ENCODE measurements around the gene MBD5.

The MBD5 gene

GRCh38 chr2:148022882-148023281, 2.0 kb downstream of the MBD5 start:
- no peak for DNase-seq (ENCODE audit: low read depth in 4 of 4, low spot score in 1 of 4)

- no peak for DNase-seq (ENCODE audit: low read depth in 4 of 4, low spot score in 1 of 4)
Observed at GRCh38 chr2:148023861-148024260, 3.0 kb downstream of the MBD5 start.

DNA sequence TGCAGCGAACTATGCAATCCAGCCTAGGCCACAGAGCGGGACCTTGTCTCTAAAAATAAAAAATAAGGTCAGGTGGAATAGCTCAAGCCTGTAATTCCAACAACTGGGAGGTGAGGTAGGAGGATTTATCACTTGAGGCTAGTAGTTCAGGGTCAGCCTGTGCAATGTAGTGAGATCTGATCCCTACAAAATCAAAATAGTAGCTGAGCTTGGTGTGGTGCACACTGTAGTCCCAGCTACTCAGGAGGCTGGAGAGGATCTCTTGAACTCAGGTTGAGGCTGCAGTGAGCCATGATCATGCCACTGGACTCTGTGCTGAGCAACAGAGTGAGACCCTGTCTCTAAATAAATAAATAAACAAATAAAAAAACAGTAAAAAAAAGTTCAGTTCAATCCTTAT, 5.7 kb downstream of the MBD5 start:
- no peak for DNase-seq (ENCODE audit: low read depth in 4 of 4, low spot score in 1 of 4)

DNA sequence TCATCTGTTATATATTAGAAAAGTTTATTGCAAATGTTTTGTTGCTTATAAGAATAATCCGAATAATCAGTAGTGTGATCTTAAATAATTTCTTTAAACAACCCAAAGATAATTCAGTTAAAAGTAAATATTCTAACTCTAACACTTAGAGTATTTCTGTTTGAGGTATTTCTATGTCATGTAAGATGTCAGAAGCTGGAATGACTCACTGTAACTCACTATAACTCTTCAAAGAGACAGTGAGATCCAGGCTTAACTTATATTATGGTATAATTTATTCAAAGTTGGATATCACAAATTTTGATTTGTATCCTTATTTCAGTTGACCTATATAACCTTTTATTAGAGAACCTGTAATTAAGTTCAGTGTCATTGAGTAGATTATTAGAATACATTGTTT, 6.9 kb downstream of the MBD5 start:
- no peak for DNase-seq (ENCODE audit: low read depth in 4 of 4, low spot score in 1 of 4)

GRCh38 chr2:148028781-148029180, 7.9 kb downstream of the MBD5 start:
- DNase-seq (ENCODE audit: low read depth in 4 of 4, low spot score in 1 of 4): no peak

DNA sequence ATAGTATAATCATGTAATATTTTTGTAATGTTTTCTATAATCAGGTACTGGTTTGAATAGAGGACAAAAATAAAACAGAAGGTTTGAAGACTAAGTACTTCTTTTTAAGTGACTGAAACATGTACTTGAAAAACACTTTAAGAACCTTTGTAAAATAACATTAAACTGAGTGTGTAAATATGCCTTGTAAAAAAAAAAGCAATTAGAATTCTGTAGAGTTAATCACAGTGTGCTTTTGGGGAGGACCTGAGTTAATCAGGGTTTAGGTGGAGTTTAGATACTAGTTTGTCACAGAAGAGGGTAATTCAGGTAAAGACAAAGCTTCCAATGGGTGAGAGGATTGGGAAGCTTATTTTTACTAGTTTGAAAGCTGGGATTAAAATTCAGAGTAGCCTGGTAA, 10.3 kb downstream of the MBD5 start:
- DNase-seq (ENCODE audit: low read depth in 4 of 4, low spot score in 1 of 4): no peak

DNA sequence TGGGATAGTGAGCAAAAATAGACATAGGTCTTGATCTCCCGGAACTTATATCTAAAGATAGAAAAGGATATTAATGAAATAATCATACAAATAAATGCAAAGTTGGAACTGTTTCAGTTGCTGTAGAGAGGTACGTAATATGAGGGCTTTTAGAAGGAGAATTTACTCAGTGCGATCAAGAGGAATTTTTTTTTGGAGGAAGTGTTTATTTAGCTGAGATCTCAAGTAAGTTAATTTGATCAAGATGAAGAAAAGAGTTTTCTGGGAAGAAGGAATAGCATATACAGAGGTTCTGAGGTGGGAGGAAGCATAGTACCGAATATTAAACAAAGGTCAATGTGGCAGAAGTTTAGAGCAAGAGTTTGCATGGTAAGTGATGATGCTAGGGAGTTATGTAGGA, 11.3 kb downstream of the MBD5 start:
- DNase-seq (ENCODE audit: low read depth in 4 of 4, low spot score in 1 of 4): no peak

DNA sequence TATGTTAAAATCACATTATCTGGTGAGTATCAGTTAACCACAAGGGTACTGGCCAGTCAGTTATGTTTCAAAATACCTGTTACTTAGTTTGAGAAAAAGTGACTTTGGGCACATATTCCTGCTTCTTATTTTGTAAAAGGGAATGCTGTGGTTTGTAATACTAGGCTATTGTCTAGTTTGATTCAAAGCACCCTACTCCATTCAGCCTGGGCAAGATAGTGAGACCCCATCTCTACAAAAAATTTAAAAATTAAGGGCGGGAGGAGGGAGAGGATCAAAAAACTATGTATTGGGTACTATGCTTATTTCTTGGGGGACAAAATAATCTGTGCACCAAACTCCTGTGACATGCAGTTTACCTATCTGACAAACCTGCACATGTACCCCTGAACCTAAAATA, 18.9 kb downstream of the MBD5 start:
- DNase-seq (ENCODE audit: low read depth in 4 of 4, low spot score in 1 of 4): no peak

GRCh38 chr2:148042219-148042618, 21.3 kb downstream of the MBD5 start:
- DNase-seq (ENCODE audit: low read depth in 4 of 4, low spot score in 1 of 4): no peak

DNA sequence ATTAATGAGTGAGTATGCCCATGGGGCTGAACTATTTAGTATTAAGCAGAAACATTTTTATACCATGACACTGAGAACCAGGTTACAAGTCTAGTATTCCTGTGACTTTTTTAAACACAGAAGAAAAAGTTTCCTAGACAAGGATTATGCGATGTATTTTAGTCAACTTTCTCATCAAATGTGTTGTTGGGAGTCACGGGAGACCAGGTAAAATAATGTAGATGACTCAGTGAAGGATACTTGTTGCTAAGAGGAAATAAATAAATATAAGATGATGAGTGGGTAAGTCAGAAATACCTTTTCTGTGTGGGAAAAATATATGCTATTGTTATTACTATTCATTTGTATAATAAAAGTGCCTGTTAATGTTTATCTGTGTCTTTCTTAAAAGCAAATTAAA, 23.4 kb downstream of the MBD5 start:
- DNase-seq (ENCODE audit: low read depth in 4 of 4, low spot score in 1 of 4): no peak

DNA sequence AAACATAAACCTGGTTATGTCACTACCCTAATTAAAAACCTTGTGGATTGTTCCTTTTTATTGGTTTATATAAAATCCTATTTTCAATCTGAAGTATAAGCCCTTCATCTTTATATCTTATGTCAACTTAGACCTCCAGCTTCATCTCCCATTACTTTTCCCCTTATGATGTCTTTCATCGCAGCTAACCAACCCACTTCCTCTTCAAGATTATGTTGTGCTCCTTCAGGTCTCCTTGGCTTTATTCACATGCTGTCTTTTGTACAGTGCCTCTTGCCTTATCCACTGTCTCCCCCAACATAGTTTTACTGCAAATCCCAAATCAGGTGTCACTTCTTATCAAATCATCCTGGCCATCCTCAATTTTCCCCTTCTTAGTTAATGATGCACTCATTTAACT, 25.9 kb downstream of the MBD5 start:
- DNase-seq (ENCODE audit: low read depth in 4 of 4, low spot score in 1 of 4): no peak

- DNase-seq (ENCODE audit: low read depth in 4 of 4, low spot score in 1 of 4): no peak
Observed at GRCh38 chr2:148048475-148049221, 27.8 kb downstream of the MBD5 start.

- no peak for DNase-seq (ENCODE audit: low read depth in 4 of 4, low spot score in 1 of 4)
Observed at GRCh38 chr2:148049284-148049683, 28.4 kb downstream of the MBD5 start.

- DNase-seq (ENCODE audit: low read depth in 4 of 4, low spot score in 1 of 4): no peak
Observed at GRCh38 chr2:148052687-148053086, 31.8 kb downstream of the MBD5 start.

- no peak for DNase-seq (ENCODE audit: low read depth in 4 of 4, low spot score in 1 of 4)
Observed at GRCh38 chr2:148058641-148059040, 37.8 kb downstream of the MBD5 start.

DNA sequence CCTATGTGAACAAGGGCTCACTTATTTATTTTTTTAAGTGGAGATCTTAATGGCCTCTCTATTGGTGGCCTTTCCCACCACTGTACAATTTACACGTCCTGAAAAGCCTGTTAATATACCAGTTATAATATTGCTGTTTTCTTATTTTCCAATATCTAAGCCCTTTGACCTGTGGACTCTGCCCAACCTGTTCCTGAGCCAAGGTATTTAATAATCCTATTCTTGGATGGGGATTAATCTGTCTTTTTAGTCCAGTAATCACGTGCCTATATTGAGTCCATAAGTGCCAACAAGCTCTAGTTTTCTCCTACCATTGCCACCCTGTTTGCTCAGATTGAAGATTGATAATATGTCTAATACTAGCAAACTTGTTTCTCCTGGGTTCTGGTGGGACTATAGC, 42.7 kb downstream of the MBD5 start:
- no peak for DNase-seq (ENCODE audit: low read depth in 4 of 4, low spot score in 1 of 4)

GRCh38 chr2:148065936-148066335, 45.0 kb downstream of the MBD5 start:
- DNase-seq (ENCODE audit: low read depth in 4 of 4, low spot score in 1 of 4): no peak

DNA sequence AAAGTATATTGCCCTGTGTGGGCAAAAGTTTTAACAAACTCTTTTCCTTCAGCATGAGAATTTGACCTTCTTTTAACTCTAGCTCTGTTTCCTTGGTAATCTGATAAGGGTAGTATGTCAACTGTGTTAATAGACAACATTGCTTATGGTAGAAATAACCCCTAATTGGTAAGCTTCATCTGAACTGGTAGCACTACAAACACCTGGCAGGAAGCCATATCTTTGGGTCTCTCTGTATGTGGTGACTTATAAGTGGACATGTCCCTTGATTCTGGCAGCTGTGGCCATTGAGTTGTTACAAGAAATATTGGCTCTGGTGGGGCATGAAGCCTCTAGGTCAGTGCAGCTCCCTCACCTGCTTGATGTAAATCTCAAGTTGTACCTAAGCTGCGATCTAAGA, 46.9 kb downstream of the MBD5 start:
- no peak for DNase-seq (ENCODE audit: low read depth in 4 of 4, low spot score in 1 of 4)

GRCh38 chr2:148071351-148071750, 50.5 kb downstream of the MBD5 start:
- DNase-seq (ENCODE audit: low read depth in 4 of 4, low spot score in 1 of 4): no peak

DNA sequence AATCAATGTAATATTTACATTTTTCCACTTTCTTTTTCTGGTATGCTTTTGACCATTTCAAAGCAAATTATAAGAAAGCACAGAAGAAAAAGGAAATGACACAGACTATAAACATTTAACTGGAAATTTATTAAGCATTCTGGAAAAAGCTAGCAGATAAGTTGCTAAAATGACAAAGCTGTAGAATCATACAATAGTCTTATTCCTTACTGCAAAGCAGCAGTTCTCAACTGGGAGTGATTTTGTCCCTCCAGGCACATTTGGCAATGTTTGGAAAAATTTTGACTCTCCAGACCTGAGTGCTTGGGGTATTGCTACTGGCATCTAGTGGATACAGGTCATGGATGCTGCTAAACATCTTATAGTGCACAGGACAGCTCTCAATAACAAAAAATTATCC, 75.1 kb downstream of the MBD5 start:
- no peak for DNase-seq (ENCODE audit: low read depth in 4 of 4, low spot score in 1 of 4)

GRCh38 chr2:148102641-148103040, 81.8 kb downstream of the MBD5 start:
- no peak for DNase-seq (ENCODE audit: low read depth in 4 of 4, low spot score in 1 of 4)

- DNase-seq (ENCODE audit: low read depth in 4 of 4, low spot score in 1 of 4): no peak
Observed at GRCh38 chr2:148103946-148104345, 83.1 kb downstream of the MBD5 start.

DNA sequence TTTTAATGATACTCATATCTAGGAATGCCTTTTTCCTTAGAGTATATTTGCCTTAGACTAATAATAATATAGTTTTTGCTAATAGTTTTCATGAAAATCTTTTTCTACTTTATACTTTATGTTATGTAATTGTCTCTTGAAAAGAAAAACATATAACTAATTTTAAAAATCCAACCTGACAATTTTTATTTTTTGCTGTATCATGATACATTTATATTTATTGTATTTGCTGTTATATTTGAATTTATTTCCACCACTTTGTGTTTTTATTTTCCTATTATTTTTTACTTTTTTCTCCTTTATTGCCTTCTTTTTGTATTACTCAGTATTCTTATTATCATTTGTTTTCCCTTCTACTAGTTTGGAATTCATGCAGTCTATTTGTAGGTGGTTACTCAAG, 85.4 kb downstream of the MBD5 start:
- no peak for DNase-seq (ENCODE audit: low read depth in 4 of 4, low spot score in 1 of 4)

DNA sequence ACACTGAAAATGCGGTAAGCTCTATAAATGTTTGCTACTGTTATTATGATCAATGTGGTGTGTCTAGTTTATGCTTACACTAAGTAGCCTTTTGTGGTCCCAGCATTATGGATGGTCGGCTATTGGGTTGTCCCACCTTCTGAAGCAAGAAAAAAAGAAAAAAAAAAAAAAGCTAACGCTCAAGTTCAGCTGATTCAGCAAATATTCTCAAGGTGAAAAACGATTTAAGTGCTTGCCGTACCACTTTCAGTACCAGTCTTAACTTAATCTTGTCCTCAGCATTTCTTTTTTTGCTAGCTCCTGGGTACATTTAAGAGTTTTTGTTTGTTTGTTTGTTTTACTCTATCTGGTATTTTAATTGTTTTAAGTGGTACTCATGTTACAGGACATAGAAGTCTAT, 87.5 kb downstream of the MBD5 start:
- no peak for DNase-seq (ENCODE audit: low read depth in 4 of 4, low spot score in 1 of 4)
